Stimulated activated CD8-positive, alpha-beta memory T cell treated with anti-CD3 and anti-CD28 coated beads, Interleukin-12 subunit alpha, Interleukin-12 subunit beta, amount 100 ng/mL, for 1 hour (primary cell): ENCODE data around the gene PRKCQ.

Source experiments
- DNase-seq: peaks from one replicate; pipeline ENCODE4 v3.0.0-alpha.2; 2020; ENCODE audit warnings: low read depth

PRKCQ gene

GRCh38 chr10:6567203-6567703 is 12.8 kb downstream of the PRKCQ start:
- DNase-seq: no peak

- DNase-seq: no peak
Measured at GRCh38 chr10:6565588-6565987, 14.5 kb downstream of the PRKCQ start.

DNA sequence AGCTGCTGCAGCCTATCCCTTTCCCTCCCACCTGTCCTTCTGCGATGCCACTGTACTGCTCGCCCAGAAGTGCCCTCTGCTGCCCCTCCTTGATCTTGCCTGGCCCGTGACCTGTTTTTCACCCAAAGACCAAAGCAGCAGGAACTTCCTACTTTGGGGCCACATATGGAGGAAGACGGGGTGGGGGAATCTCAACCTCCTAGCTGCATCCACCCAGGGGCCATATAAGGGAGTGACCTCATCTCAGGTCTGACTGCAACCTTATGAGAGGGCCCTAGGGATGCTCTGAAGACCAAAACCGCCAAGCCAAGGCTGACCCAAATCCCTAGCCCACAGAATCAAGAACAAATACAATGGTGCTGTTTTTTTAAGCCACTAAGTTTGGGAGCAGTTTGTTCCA is 15.7 kb downstream of the PRKCQ start:
- no peak for DNase-seq

DNA sequence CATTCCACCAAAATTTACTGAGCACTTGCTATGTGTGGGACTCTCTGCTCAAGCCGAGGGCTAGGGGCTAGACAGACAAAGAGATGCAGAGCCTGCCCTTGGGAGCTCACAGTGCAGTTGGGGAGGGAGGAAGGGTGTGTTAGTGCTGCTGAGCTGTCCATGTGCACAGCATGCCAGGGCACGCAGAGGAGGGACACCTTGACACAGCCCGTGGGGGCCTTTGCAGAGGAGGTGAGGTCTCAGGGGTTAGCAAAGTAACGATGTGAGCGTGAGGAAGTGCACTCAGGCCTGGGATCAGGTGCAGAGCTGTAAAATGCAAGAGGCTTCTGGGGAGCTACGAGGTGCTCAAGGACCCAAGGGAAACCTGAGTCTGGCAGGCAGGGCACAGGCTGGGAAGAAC is 16.3 kb downstream of the PRKCQ start:
- DNase-seq: no peak

GRCh38 chr10:6563075-6563474 is 17.0 kb downstream of the PRKCQ start:
- DNase-seq: no peak

GRCh38 chr10:6562221-6562620 is 17.9 kb downstream of the PRKCQ start:
- DNase-seq: no peak

- no peak for DNase-seq
Measured at GRCh38 chr10:6561552-6561951, 18.5 kb downstream of the PRKCQ start.

GRCh38 chr10:6558759-6559461 is 21.2 kb downstream of the PRKCQ start:
- DNase-seq: no peak

- no peak for DNase-seq
Measured at GRCh38 chr10:6558272-6558671, 21.8 kb downstream of the PRKCQ start.

- no peak for DNase-seq
Measured at GRCh38 chr10:6553937-6554336, 26.1 kb downstream of the PRKCQ start.

DNA sequence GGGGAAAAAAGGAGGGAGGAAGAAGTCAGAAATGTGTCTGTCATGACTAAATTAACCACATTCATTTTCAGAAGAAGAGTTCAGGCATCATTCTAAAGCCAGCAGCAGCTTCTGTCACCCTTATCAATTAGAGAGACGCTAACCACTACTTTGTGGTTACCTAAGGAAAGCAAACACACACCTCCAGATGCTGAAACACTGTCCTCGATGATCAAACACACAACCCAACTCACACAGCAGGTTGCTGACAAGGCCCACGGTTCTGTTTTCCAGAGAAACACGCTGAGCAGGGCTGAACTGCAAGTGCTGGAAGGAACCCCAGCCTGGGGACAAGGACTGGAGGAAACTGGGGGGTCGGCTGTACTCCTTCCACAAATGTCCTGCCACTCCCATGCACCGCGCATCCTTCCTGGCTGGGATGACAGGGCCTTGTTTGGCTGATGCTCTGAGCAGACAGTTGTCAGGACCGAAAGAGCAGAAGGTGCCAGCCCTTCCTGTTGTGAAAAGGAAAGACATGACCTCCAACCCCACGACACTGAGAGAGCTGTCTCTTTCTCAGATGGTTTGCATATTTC is 36.6 kb downstream of the PRKCQ start:
- DNase-seq: peak; percentile 30

- DNase-seq: peak; percentile 25
Measured at GRCh38 chr10:6542999-6543430, 37.1 kb downstream of the PRKCQ start.

- no peak for DNase-seq
Measured at GRCh38 chr10:6539833-6540232, 40.2 kb downstream of the PRKCQ start.

DNA sequence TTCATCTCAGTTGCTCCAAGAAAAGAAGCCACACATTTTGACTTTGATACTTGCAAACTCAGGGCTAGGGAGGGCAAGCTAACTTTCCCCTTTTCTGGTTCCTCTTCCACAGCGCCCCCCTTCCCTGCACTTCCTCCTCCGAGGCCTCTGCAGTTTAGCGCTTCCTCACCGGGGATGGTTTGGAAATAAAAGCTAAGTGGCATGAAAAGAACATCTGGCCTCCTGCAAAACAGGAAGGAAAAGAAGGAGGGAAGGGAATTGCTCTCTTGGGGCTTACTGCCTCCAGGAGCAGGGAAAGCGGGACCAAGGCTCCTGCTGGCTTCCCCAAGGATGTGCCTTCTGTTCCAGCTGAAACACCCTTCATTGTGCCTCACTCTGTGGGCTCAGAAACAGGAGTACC is 42.3 kb downstream of the PRKCQ start:
- no peak for DNase-seq

GRCh38 chr10:6536102-6536501 is 44.0 kb downstream of the PRKCQ start:
- DNase-seq: no peak

DNA sequence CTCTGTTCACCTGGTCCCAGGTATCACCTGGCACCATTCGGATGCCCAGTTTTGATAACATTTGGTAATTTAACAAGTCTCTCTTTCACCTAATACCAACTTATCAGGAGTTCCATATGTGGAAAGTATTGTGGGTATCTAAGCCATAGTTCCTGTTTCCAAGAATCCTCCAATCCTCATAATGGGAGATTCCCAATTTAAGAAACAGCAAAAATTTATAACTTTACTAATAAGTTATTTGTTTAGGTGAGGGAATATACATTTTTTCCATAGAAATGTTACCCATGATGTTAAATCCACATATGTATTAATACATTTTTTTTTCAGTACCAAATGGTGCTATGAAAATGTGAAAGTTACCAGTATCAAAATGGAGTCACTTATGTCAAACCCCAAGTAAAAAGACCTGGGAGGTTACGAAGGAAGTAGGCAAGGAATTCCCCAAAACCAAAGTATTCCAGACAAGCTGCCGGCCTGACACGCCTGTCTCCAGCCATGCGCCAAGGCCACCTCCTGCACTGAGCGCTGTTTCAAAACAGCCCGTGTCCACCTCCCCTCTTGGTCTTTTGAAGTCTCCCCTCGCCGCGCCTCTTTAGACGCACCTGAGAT is 44.8 kb downstream of the PRKCQ start:
- no peak for DNase-seq

- no peak for DNase-seq
Measured at GRCh38 chr10:6532321-6532720, 47.8 kb downstream of the PRKCQ start.

GRCh38 chr10:6530966-6531365 is 49.1 kb downstream of the PRKCQ start:
- DNase-seq: no peak

GRCh38 chr10:6530211-6530840 is 49.8 kb downstream of the PRKCQ start:
- DNase-seq: peak; percentile 42

GRCh38 chr10:6528198-6528950 is 51.7 kb downstream of the PRKCQ start:
- no peak for DNase-seq

DNA sequence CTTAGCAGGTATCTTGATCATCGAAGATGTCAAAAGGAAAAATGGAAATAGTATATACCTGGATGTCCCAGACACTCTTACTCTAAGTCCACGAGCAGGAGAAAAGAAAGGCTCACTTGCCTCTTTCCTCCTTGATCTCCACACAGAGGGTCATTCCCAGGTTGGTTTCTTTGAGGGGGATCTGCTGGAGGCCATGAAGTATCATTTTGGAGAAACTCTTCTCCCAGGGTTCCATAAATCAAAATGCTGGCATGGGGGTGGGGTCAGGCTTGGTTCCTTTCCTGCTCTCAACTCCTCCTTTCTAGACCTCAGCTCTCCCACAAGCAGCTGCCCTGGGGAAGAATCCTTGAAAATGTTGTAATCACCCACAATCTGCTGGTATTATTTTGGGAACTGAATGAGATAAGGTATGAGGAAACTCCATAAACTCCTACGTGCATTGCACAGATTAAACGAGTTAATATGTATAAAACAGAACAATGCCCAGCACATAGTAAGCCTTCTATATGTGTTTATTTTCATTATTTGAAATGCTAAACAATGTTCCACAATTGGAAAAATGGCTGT is 54.4 kb downstream of the PRKCQ start:
- DNase-seq: no peak

DNA sequence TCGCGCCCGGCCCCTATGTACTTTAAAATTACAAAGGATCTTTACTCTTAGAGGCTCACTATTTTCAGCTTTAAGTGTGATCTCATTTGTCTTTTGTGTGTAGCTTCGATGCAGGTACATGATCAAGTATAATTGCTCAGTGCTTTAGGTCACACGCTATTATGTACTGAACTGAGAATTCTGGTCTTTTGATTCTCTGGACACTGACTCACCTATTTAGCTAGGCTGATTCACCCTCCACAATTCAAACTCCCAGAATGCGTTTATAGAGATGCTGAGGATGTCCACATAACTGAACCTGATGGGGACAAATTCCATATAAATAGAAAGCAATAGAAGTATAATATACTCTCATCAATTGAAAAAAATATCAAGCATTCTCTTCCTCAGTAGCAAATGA is 57.8 kb downstream of the PRKCQ start:
- no peak for DNase-seq
